ENCODE measurements around the gene GSTCD. TPM values are rescaled to one million over a fixed set of nuclear protein-coding genes. Genes with fewer than 3 reads are reported as not detected.

GSTCD gene
- total and polyA plus RNA-seq, 2 experiments from 2014 or later: 11.3 to 39.1 TPM

DNA sequence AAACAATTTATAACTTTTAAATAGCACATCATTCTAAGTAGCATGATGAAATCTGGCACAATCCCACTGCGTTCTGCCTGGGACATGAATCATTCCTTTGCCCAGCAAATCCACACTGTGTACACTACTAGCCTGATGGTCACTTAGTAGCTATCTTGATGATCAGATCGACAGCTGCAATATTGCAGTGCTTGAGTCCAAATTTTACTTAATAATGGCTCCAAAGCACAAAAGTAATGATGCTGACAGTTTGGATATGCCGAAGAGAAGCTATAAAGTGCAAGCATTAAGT lies 100.1 kb downstream of the GSTCD start:
- H3K4me2 ChIP-seq: no peak overlapping the region
- H3K4me3 Mint-ChIP-seq: no peak overlapping the region
- no peak for ATAC-seq

More for the DNA sequence above, 100.1 kb downstream of the GSTCD start:
- H3K36me3 Mint-ChIP-seq (ENCODE audit: low read depth): peaks cover 4% of the 10 kb centered on the region; the same call in 2 of the 3 replicates
- no peak overlapping the region for H3K27ac ChIP-seq (ENCODE audit: low read depth)
- no peaks in the 10 kb centered on the region for H3K9me3 Mint-ChIP-seq
- H3K36me3 ChIP-seq (ENCODE audit: insufficient read depth): no peaks in the 10 kb centered on the region
- TF ChIP-seq STAT1 (IDR thresholded peaks at IDR 0.05; ENCODE audit: unreplicated experiment) (no peak), NANOG (IDR thresholded peaks at IDR 0.05; ENCODE audit: borderline replicate concordance) (no peak), EZH2phosphoT487 (IDR thresholded peaks at IDR 0.05; ENCODE audit: unreplicated experiment) (no peak), EZH2 (IDR thresholded peaks at IDR 0.05; ENCODE audit: low read depth, unreplicated experiment) (no peak), CREB1 (CRISPR knock-in tag; IDR thresholded peaks at IDR 0.05; ENCODE audit: low read depth) (no peak), ZNF331 (CRISPR knock-in tag; IDR thresholded peaks at IDR 0.05; ENCODE audit: low read depth) (no peak), POLR2AphosphoS5 (IDR thresholded peaks at IDR 0.05; ENCODE audit: low read depth) (no peak), ZNF114 (CRISPR knock-in tag; IDR thresholded peaks at IDR 0.05) (no peak), JUNB (IDR thresholded peaks at IDR 0.05; ENCODE audit: unreplicated experiment) (no peak)
- TF ChIP-seq, protein P1, sequence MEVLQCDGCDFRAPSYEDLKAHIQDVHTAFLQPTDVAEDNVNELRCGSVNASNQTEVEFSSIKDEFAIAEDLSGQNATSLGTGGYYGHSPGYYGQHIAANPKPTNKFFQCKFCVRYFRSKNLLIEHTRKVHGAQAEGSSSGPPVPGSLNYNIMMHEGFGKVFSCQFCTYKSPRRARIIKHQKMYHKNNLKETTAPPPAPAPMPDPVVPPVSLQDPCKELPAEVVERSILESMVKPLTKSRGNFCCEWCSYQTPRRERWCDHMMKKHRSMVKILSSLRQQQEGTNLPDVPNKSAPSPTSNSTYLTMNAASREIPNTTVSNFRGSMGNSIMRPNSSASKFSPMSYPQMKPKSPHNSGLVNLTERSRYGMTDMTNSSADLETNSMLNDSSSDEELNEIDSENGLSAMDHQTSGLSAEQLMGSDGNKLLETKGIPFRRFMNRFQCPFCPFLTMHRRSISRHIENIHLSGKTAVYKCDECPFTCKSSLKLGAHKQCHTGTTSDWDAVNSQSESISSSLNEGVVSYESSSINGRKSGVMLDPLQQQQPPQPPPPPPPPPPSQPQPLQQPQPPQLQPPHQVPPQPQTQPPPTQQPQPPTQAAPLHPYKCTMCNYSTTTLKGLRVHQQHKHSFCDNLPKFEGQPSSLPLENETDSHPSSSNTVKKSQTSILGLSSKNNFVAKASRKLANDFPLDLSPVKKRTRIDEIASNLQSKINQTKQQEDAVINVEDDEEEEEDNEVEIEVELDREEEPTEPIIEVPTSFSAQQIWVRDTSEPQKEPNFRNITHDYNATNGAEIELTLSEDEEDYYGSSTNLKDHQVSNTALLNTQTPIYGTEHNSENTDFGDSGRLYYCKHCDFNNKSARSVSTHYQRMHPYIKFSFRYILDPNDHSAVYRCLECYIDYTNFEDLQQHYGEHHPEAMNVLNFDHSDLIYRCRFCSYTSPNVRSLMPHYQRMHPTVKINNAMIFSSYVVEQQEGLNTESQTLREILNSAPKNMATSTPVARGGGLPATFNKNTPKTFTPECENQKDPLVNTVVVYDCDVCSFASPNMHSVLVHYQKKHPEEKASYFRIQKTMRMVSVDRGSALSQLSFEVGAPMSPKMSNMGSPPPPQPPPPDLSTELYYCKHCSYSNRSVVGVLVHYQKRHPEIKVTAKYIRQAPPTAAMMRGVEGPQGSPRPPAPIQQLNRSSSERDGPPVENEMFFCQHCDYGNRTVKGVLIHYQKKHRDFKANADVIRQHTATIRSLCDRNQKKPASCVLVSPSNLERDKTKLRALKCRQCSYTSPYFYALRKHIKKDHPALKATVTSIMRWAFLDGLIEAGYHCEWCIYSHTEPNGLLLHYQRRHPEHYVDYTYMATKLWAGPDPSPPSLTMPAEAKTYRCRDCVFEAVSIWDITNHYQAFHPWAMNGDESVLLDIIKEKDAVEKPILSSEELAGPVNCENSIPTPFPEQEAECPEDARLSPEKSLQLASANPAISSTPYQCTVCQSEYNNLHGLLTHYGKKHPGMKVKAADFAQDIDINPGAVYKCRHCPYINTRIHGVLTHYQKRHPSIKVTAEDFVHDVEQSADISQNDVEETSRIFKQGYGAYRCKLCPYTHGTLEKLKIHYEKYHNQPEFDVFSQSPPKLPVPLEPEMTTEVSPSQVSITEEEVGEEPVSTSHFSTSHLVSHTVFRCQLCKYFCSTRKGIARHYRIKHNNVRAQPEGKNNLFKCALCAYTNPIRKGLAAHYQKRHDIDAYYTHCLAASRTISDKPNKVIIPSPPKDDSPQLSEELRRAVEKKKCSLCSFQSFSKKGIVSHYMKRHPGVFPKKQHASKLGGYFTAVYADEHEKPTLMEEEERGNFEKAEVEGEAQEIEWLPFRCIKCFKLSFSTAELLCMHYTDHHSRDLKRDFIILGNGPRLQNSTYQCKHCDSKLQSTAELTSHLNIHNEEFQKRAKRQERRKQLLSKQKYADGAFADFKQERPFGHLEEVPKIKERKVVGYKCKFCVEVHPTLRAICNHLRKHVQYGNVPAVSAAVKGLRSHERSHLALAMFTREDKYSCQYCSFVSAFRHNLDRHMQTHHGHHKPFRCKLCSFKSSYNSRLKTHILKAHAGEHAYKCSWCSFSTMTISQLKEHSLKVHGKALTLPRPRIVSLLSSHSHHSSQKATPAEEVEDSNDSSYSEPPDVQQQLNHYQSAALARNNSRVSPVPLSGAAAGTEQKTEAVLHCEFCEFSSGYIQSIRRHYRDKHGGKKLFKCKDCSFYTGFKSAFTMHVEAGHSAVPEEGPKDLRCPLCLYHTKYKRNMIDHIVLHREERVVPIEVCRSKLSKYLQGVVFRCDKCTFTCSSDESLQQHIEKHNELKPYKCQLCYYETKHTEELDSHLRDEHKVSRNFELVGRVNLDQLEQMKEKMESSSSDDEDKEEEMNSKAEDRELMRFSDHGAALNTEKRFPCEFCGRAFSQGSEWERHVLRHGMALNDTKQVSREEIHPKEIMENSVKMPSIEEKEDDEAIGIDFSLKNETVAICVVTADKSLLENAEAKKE (CRISPR knock-in tag; IDR thresholded peaks at IDR 0.05): no peak
- TF ChIP-seq, protein P2, sequence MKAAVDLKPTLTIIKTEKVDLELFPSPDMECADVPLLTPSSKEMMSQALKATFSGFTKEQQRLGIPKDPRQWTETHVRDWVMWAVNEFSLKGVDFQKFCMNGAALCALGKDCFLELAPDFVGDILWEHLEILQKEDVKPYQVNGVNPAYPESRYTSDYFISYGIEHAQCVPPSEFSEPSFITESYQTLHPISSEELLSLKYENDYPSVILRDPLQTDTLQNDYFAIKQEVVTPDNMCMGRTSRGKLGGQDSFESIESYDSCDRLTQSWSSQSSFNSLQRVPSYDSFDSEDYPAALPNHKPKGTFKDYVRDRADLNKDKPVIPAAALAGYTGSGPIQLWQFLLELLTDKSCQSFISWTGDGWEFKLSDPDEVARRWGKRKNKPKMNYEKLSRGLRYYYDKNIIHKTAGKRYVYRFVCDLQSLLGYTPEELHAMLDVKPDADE (IDR thresholded peaks at IDR 0.05): no peak
- TF ChIP-seq, protein P3, sequence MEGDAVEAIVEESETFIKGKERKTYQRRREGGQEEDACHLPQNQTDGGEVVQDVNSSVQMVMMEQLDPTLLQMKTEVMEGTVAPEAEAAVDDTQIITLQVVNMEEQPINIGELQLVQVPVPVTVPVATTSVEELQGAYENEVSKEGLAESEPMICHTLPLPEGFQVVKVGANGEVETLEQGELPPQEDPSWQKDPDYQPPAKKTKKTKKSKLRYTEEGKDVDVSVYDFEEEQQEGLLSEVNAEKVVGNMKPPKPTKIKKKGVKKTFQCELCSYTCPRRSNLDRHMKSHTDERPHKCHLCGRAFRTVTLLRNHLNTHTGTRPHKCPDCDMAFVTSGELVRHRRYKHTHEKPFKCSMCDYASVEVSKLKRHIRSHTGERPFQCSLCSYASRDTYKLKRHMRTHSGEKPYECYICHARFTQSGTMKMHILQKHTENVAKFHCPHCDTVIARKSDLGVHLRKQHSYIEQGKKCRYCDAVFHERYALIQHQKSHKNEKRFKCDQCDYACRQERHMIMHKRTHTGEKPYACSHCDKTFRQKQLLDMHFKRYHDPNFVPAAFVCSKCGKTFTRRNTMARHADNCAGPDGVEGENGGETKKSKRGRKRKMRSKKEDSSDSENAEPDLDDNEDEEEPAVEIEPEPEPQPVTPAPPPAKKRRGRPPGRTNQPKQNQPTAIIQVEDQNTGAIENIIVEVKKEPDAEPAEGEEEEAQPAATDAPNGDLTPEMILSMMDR (conservative IDR thresholded peaks at IDR 0.05; ENCODE audit: low read depth in 2 of 2): no peak
- TF ChIP-seq, protein P4, sequence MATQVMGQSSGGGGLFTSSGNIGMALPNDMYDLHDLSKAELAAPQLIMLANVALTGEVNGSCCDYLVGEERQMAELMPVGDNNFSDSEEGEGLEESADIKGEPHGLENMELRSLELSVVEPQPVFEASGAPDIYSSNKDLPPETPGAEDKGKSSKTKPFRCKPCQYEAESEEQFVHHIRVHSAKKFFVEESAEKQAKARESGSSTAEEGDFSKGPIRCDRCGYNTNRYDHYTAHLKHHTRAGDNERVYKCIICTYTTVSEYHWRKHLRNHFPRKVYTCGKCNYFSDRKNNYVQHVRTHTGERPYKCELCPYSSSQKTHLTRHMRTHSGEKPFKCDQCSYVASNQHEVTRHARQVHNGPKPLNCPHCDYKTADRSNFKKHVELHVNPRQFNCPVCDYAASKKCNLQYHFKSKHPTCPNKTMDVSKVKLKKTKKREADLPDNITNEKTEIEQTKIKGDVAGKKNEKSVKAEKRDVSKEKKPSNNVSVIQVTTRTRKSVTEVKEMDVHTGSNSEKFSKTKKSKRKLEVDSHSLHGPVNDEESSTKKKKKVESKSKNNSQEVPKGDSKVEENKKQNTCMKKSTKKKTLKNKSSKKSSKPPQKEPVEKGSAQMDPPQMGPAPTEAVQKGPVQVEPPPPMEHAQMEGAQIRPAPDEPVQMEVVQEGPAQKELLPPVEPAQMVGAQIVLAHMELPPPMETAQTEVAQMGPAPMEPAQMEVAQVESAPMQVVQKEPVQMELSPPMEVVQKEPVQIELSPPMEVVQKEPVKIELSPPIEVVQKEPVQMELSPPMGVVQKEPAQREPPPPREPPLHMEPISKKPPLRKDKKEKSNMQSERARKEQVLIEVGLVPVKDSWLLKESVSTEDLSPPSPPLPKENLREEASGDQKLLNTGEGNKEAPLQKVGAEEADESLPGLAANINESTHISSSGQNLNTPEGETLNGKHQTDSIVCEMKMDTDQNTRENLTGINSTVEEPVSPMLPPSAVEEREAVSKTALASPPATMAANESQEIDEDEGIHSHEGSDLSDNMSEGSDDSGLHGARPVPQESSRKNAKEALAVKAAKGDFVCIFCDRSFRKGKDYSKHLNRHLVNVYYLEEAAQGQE (IDR thresholded peaks at IDR 0.05; ENCODE audit: unreplicated experiment): no peak
- no peaks in the 10 kb centered on the region for H3K9me2 ChIP-seq (ENCODE audit: insufficient read depth)
- H3F3A ChIP-seq (replicated peaks; ENCODE audit: low read depth): no peaks in the 10 kb centered on the region
- H3K27me3 Mint-ChIP-seq (ENCODE audit: insufficient read depth, low read depth, poor library complexity): no peaks in the 10 kb centered on the region
- no peaks in the 10 kb centered on the region for H3K79me2 ChIP-seq (replicated peaks; ENCODE audit: insufficient read depth)
- no peaks in the 10 kb centered on the region for H3K4me1 Mint-ChIP-seq
- no peaks in the 10 kb centered on the region for H3K27me3 ChIP-seq (ENCODE audit: insufficient read depth)
- H3K4me1 ChIP-seq (ENCODE audit: insufficient read depth): no peaks in the 10 kb centered on the region
- no peak for DNase-seq (ENCODE audit: low spot score)
- H3K27ac Mint-ChIP-seq: no peak overlapping the region
- no peak overlapping the region for H3K4me3 ChIP-seq
- H2AFZ ChIP-seq: no peak overlapping the region
- H4K20me1 ChIP-seq (replicated peaks; ENCODE audit: insufficient read depth): no peaks in the 10 kb centered on the region

Data from GM23338 (cell line).